ENCODE data around the gene KCNK4. TPM values are rescaled to one million over a fixed set of nuclear protein-coding genes. Genes with fewer than 3 reads are reported as not detected.

Gene KCNK4
- total and polyA plus RNA-seq, 2 of the 13 experiments (the other 11 are each of a cell fraction or from before 2014, with no cell fraction given): not detected

GRCh38 chr11:64327993-64328392 lies 36.9 kb downstream of the KCNK4 start:
- no peaks in the 10 kb centered on the region for H3K9me3 ChIP-seq (ENCODE audit: low read length)
- ChIA-PET CTCF (ENCODE audit: low intra/inter-chr PET ratio, low total read pairs) (no interaction called here), POLR2A (interaction anchor here (3.2 kb wide), 1 partner anchor 10 kb away, joined by 12 read pairs; the partner anchor contains the start of genes PRDX5 and TRMT112)
- H2AFZ ChIP-seq (ENCODE audit: low read length): no peak overlapping the region
- no peak overlapping the region for H3K9ac ChIP-seq (ENCODE audit: insufficient read depth, low read depth, low read length)
- in situ Hi-C loops (cut with HindIII; ENCODE audit: extremely low pct_ligation_motif_present, low pct_unique_long_range_greater_than_20kb): no loop called here
- no peak overlapping the region for H3K4me3 ChIP-seq (replicated peaks in 1 of 3; ENCODE audit: insufficient read depth in 1 of 3, low read depth in 2 of 3, low read length in 3 of 3)
- ATAC-seq (no peak), DNase-seq (ENCODE audit: low spot score) (no peak), FAIRE-seq (no peak)
- H3K36me3 ChIP-seq (replicated peaks in 1 of 2; ENCODE audit: control insufficient read depth in 1 of 2, insufficient read depth in 2 of 2, low read length in 2 of 2): no peaks in the 10 kb centered on the region
- 64% methylated on average over 3 of the region's 3 CpGs for WGBS (ENCODE audit: low lambda C conversion rate)
- H3K4me2 ChIP-seq (ENCODE audit: low read depth, low read length): no peak overlapping the region
- TF ChIP-seq ZFY (CRISPR knock-in tag; IDR thresholded peaks at IDR 0.05) (no peak), IRX3 (CRISPR knock-in tag; IDR thresholded peaks at IDR 0.05; ENCODE audit: borderline replicate concordance, low read depth) (no peak), ATF4 (CRISPR knock-in tag; IDR thresholded peaks at IDR 0.05) (no peak), ZBTB42 (CRISPR knock-in tag; IDR thresholded peaks at IDR 0.05) (no peak), MIER2 (CRISPR knock-in tag; IDR thresholded peaks at IDR 0.05) (no peak), KDM2A (CRISPR knock-in tag; IDR thresholded peaks at IDR 0.05; ENCODE audit: borderline replicate concordance, low read depth) (no peak), AGO1 (IDR thresholded peaks at IDR 0.05; ENCODE audit: low read depth, low read length, poor library complexity, severe bottlenecking) (no peak), PHB2 (IDR thresholded peaks at IDR 0.05; ENCODE audit: partially characterized antibody) (no peak), MATR3 (CRISPR knock-in tag; IDR thresholded peaks at IDR 0.05) (no peak), MXI1 (IDR thresholded peaks at IDR 0.05; ENCODE audit: borderline replicate concordance, low read depth, low read length) (no peak), CBX5 (CRISPR knock-in tag; IDR thresholded peaks at IDR 0.05; ENCODE audit: borderline replicate concordance) (no peak)
- TF ChIP-seq, protein P1, sequence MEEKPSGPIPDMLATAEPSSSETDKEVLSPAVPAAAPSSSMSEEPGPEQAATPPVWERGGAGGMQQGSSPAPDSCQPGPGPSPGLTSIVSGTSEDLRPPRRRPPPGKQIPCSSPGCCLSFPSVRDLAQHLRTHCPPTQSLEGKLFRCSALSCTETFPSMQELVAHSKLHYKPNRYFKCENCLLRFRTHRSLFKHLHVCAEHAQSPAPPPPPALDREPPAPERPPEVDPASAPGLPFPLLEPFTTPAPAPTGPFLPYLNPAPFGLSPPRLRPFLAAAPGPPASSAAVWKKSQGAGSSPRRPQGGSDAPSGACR (CRISPR knock-in tag; IDR thresholded peaks at IDR 0.05): no peak
- TF ChIP-seq, protein P2, sequence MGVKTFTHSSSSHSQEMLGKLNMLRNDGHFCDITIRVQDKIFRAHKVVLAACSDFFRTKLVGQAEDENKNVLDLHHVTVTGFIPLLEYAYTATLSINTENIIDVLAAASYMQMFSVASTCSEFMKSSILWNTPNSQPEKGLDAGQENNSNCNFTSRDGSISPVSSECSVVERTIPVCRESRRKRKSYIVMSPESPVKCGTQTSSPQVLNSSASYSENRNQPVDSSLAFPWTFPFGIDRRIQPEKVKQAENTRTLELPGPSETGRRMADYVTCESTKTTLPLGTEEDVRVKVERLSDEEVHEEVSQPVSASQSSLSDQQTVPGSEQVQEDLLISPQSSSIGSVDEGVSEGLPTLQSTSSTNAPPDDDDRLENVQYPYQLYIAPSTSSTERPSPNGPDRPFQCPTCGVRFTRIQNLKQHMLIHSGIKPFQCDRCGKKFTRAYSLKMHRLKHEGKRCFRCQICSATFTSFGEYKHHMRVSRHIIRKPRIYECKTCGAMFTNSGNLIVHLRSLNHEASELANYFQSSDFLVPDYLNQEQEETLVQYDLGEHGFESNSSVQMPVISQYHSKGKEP (CRISPR knock-in tag; IDR thresholded peaks at IDR 0.05): no peak
- TF ChIP-seq, protein P3, sequence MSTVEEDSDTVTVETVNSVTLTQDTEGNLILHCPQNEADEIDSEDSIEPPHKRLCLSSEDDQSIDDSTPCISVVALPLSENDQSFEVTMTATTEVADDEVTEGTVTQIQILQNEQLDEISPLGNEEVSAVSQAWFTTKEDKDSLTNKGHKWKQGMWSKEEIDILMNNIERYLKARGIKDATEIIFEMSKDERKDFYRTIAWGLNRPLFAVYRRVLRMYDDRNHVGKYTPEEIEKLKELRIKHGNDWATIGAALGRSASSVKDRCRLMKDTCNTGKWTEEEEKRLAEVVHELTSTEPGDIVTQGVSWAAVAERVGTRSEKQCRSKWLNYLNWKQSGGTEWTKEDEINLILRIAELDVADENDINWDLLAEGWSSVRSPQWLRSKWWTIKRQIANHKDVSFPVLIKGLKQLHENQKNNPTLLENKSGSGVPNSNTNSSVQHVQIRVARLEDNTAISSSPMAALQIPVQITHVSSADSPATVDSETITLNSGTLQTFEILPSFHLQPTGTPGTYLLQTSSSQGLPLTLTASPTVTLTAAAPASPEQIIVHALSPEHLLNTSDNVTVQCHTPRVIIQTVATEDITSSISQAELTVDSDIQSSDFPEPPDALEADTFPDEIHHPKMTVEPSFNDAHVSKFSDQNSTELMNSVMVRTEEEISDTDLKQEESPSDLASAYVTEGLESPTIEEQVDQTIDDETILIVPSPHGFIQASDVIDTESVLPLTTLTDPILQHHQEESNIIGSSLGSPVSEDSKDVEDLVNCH (CRISPR knock-in tag; IDR thresholded peaks at IDR 0.05): no peak
- TF ChIP-seq, protein P4, sequence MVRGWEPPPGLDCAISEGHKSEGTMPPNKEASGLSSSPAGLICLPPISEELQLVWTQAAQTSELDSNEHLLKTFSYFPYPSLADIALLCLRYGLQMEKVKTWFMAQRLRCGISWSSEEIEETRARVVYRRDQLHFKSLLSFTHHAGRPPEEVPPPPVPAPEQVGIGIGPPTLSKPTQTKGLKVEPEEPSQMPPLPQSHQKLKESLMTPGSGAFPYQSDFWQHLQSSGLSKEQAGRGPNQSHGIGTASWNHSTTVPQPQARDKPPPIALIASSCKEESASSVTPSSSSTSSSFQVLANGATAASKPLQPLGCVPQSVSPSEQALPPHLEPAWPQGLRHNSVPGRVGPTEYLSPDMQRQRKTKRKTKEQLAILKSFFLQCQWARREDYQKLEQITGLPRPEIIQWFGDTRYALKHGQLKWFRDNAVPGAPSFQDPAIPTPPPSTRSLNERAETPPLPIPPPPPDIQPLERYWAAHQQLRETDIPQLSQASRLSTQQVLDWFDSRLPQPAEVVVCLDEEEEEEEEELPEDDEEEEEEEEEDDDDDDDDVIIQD (CRISPR knock-in tag; IDR thresholded peaks at IDR 0.05; ENCODE audit: low read depth): no peak
- no peaks in the 10 kb centered on the region for H4K20me1 ChIP-seq (ENCODE audit: insufficient read depth, low read length)
- no TSS peak for BruUV-seq (replicated peaks)
- peaks cover 22% of the 10 kb centered on the region for H3K4me1 ChIP-seq (ENCODE audit: insufficient read depth, low read length)
- no peak overlapping the region for H3K27ac ChIP-seq (ENCODE audit: extremely low read length, insufficient read depth, low read length)
- H3K27me3 ChIP-seq (ENCODE audit: control insufficient read depth in 1 of 2, insufficient read depth in 2 of 2, low read length in 2 of 2): peaks cover 1 to 7% of the 10 kb centered on the region in 2 experiments; a peak in 3 of 5 replicates
- H3K79me2 ChIP-seq (ENCODE audit: insufficient read depth, low read length): no peaks in the 10 kb centered on the region
- intact Hi-C loops (cut with micrococcal nuclease; ENCODE audit: unreplicated experiment): no loop called here

Data from HepG2 (cell line).